ENCODE results near the gene ADAMTS12. TPM values are rescaled to one million over a fixed set of nuclear protein-coding genes. Genes with fewer than 3 reads are reported as not detected.
A peak's percentile ranks its signal among the peaks of the same experiment; 100 is the strongest.

The ADAMTS12 gene
- total and polyA plus RNA-seq, 2 donors (not counting 1 experiment from before 2014, with no cell fraction given) = 10.7 to 44.8 TPM

DNA sequence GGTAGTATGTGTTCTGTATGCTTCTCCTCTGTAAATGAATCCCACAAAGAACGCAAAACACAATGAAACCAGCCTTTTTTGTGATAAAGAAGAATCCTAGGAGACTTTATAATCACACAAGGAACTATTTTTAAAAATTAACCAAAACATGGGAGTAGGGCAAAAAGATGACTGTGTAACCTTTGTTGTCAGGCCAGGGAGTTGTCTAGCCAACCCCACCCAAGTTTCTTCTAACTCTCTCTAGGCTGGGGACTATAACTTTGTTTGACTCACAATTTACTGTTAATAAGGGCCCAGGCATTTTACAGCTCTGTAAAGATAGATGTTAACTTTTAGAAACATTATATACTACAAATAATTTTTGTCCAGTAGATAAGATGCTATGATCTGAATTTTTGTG, 176.1 kb downstream of the ADAMTS12 start:
- H3K9ac ChIP-seq (ENCODE audit: insufficient read depth, low read length) = no peak overlapping the region
- no peak overlapping the region for H3K4me2 ChIP-seq (ENCODE audit: extremely low read depth, insufficient read depth, low read length)
- H3K9me3 ChIP-seq (ENCODE audit: control insufficient read depth, insufficient read depth, low read depth, low read length) = no peaks in the 10 kb centered on the region
- H3K36me3 ChIP-seq (ENCODE audit: control insufficient read depth, insufficient read depth, low read length) = no peaks in the 10 kb centered on the region
- no peak overlapping the region for H2AFZ ChIP-seq (ENCODE audit: low read length)
- H4K20me1 ChIP-seq (ENCODE audit: control insufficient read depth, extremely low read depth, insufficient read depth, low read length) = no peaks in the 10 kb centered on the region
- no peaks in the 10 kb centered on the region for H3K27me3 ChIP-seq (ENCODE audit: control insufficient read depth, insufficient read depth, low read length)
- no peak for DNase-seq (ENCODE audit: low read depth in 2 of 2)
- no peak overlapping the region for H3K4me3 ChIP-seq (replicated peaks in 1 of 4; ENCODE audit: control extremely low read depth in 1 of 4, insufficient read depth in 1 of 4, low read depth in 3 of 4, low read length in 4 of 4)
- no peaks in the 10 kb centered on the region for H3K4me1 ChIP-seq (ENCODE audit: control insufficient read depth, extremely low read depth, insufficient read depth, low read length)
- H3K27ac ChIP-seq (ENCODE audit: insufficient read depth, low read length) = no peak overlapping the region
- TF ChIP-seq EZH2 (IDR thresholded peaks at IDR 0.05; ENCODE audit: low read length, missing control alignments) (no peak), CTCF (conservative IDR thresholded peaks at IDR 0.05 in 1 of 2, IDR thresholded peaks at IDR 0.05 in 1 of 2; ENCODE audit: low read depth in 1 of 2, low read length in 2 of 2) (no peak)
- no peaks in the 10 kb centered on the region for H3K79me2 ChIP-seq (ENCODE audit: control insufficient read depth, insufficient read depth, low read length)

DNA sequence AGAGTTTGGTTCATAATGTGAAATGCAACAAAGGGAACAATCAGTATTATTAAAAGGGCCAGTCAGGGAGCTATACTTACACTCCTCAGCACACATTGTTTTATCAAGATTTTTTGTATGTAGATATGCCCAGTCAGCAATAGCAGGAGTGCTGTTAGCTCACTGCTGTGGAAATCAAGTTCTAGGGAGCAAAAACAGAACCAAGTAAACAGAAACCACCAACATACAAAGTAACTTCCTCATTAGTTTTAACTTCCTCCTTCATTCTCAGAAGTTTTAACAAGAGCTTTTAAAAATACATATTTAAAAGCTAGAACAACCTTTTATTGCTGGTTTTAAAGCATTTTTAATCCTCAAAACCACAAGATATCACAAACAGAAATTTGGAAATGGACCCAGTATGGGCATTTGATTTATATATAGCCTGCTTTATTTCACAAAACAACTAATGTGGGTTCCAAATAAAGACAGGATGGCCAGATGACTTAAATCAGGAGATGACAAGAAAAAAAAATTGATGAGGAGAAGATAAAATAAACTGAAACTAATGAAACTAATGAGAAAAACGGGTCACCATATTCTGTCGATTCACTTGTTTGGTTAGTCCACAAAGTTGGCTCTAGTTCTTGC, 178.5 kb downstream of the ADAMTS12 start:
- H3K9me3 ChIP-seq (ENCODE audit: control insufficient read depth, insufficient read depth, low read depth, low read length) = no peaks in the 10 kb centered on the region
- H3K4me2 ChIP-seq (ENCODE audit: extremely low read depth, insufficient read depth, low read length) = no peak overlapping the region
- H3K79me2 ChIP-seq (ENCODE audit: control insufficient read depth, insufficient read depth, low read length) = no peaks in the 10 kb centered on the region
- no peaks in the 10 kb centered on the region for H3K27me3 ChIP-seq (ENCODE audit: control insufficient read depth, insufficient read depth, low read length)
- no peaks in the 10 kb centered on the region for H3K36me3 ChIP-seq (ENCODE audit: control insufficient read depth, insufficient read depth, low read length)
- DNase-seq (ENCODE audit: low read depth in 2 of 2) = peak in 1 of 2 donors; percentile 30
- H2AFZ ChIP-seq (ENCODE audit: low read length) = no peak overlapping the region
- H3K9ac ChIP-seq (ENCODE audit: insufficient read depth, low read length) = no peak overlapping the region
- H3K4me3 ChIP-seq (replicated peaks in 1 of 4; ENCODE audit: control extremely low read depth in 1 of 4, insufficient read depth in 1 of 4, low read depth in 3 of 4, low read length in 4 of 4) = no peak overlapping the region
- H3K4me1 ChIP-seq (ENCODE audit: control insufficient read depth, extremely low read depth, insufficient read depth, low read length) = no peaks in the 10 kb centered on the region
- TF ChIP-seq CTCF (conservative IDR thresholded peaks at IDR 0.05 in 1 of 2, IDR thresholded peaks at IDR 0.05 in 1 of 2; ENCODE audit: low read depth in 1 of 2, low read length in 2 of 2) (no peak), EZH2 (IDR thresholded peaks at IDR 0.05; ENCODE audit: low read length, missing control alignments) (no peak)
- H4K20me1 ChIP-seq (ENCODE audit: control insufficient read depth, extremely low read depth, insufficient read depth, low read length) = no peaks in the 10 kb centered on the region
- H3K27ac ChIP-seq (ENCODE audit: insufficient read depth, low read length) = no peak overlapping the region

GRCh38 chr5:33712664-33713063, 179.1 kb downstream of the ADAMTS12 start:
- no peaks in the 10 kb centered on the region for H4K20me1 ChIP-seq (ENCODE audit: control insufficient read depth, extremely low read depth, insufficient read depth, low read length)
- no peak overlapping the region for H3K4me2 ChIP-seq (ENCODE audit: extremely low read depth, insufficient read depth, low read length)
- H3K4me3 ChIP-seq (replicated peaks in 1 of 4; ENCODE audit: control extremely low read depth in 1 of 4, insufficient read depth in 1 of 4, low read depth in 3 of 4, low read length in 4 of 4) = no peak overlapping the region
- no peak overlapping the region for H2AFZ ChIP-seq (ENCODE audit: low read length)
- no peaks in the 10 kb centered on the region for H3K4me1 ChIP-seq (ENCODE audit: control insufficient read depth, extremely low read depth, insufficient read depth, low read length)
- no peaks in the 10 kb centered on the region for H3K9me3 ChIP-seq (ENCODE audit: control insufficient read depth, insufficient read depth, low read depth, low read length)
- no peak overlapping the region for H3K9ac ChIP-seq (ENCODE audit: insufficient read depth, low read length)
- H3K79me2 ChIP-seq (ENCODE audit: control insufficient read depth, insufficient read depth, low read length) = no peaks in the 10 kb centered on the region
- TF ChIP-seq EZH2 (IDR thresholded peaks at IDR 0.05; ENCODE audit: low read length, missing control alignments) (no peak), CTCF (conservative IDR thresholded peaks at IDR 0.05 in 1 of 2, IDR thresholded peaks at IDR 0.05 in 1 of 2; ENCODE audit: low read depth in 1 of 2, low read length in 2 of 2) (no peak)
- H3K27me3 ChIP-seq (ENCODE audit: control insufficient read depth, insufficient read depth, low read length) = no peaks in the 10 kb centered on the region
- no peak for DNase-seq (ENCODE audit: low read depth in 2 of 2)
- no peaks in the 10 kb centered on the region for H3K36me3 ChIP-seq (ENCODE audit: control insufficient read depth, insufficient read depth, low read length)
- H3K27ac ChIP-seq (ENCODE audit: insufficient read depth, low read length) = no peak overlapping the region
